GM23338 (cell line): ENCODE data around the gene FASN. TPM values are rescaled to one million over a fixed set of nuclear protein-coding genes. Genes with fewer than 3 reads are reported as not detected.

ENCODE experiments used
- ATAC-seq: fragments of 200-7000 bp; cut with Tn5 transposase; 3 replicates; pipeline ENCODE4 v1.9.1; 2020
- DNase-seq: peaks from one replicate; pipeline ENCODE4 v3.0.0-alpha.2; 2015; ENCODE audit warnings: low spot score
- H2AFZ ChIP-seq: fragments of 200-600 bp; sonication (generic); 2 replicates; pipeline ENCODE4 v1.8.0; 2016; ENCODE audit warnings: antibody characterized with exemption, mild to moderate bottlenecking, moderate library complexity
- H3F3A ChIP-seq: fragments of 200-600 bp; sonication (generic); replicated peaks from 2 replicates; pipeline ENCODE4 v1.8.0; 2017; ENCODE audit warnings: antibody characterized with exemption, mixed run types, low read depth
- H3K27ac ChIP-seq: fragments of 200-600 bp; sonication (generic); 2 replicates; pipeline ENCODE4 v1.6.1; 2016; ENCODE audit warnings: low read depth
- H3K27me3 ChIP-seq: fragments of 200-600 bp; sonication (generic); 2 replicates; pipeline ENCODE4 v1.8.0; 2016; ENCODE audit warnings: mild to moderate bottlenecking, mixed run types, moderate library complexity; ENCODE audit not compliant: insufficient read depth
- H3K36me3 ChIP-seq: fragments of 200-600 bp; sonication (generic); 2 replicates; pipeline ENCODE4 v1.8.0; 2016; ENCODE audit warnings: mild to moderate bottlenecking; ENCODE audit not compliant: insufficient read depth
- H3K4me1 ChIP-seq: fragments of 200-600 bp; sonication (generic); 2 replicates; pipeline ENCODE4 v1.8.0; 2016; ENCODE audit warnings: mild to moderate bottlenecking, moderate library complexity; ENCODE audit not compliant: insufficient read depth
- H3K4me2 ChIP-seq: fragments of 200-600 bp; sonication (generic); 2 replicates; pipeline ENCODE4 v1.7.1; 2017; ENCODE audit warnings: mixed run types
- H3K4me3 ChIP-seq: fragments of 200-600 bp; sonication (generic); 2 replicates; pipeline ENCODE4 v1.6.1; 2016; ENCODE audit warnings: mixed run types
- H3K79me2 ChIP-seq: fragments of 200-600 bp; sonication (generic); replicated peaks from 2 replicates; pipeline ENCODE4 v1.8.0; 2017; ENCODE audit warnings: mild to moderate bottlenecking; ENCODE audit not compliant: insufficient read depth
- H3K9me2 ChIP-seq: fragments of 200-600 bp; sonication (generic); 2 replicates; pipeline ENCODE4 v1.8.0; 2017; ENCODE audit not compliant: insufficient read depth
- H4K20me1 ChIP-seq: fragments of 200-600 bp; sonication (generic); replicated peaks from 2 replicates; pipeline ENCODE4 v1.8.0; 2017; ENCODE audit warnings: mild to moderate bottlenecking; ENCODE audit not compliant: insufficient read depth
- H3K27ac Mint-ChIP-seq: 2 replicates; pipeline ENCODE4 v1.8.0; 2020; ENCODE audit warnings: inconsistent platforms, mild to moderate bottlenecking, moderate library complexity, mixed read lengths
- H3K27me3 Mint-ChIP-seq: 3 replicates; pipeline ENCODE4 v1.8.0; 2022; ENCODE audit warnings: low read depth, mild to moderate bottlenecking, moderate library complexity, mixed read lengths, inconsistent platforms; ENCODE audit not compliant: insufficient read depth, poor library complexity
- H3K36me3 Mint-ChIP-seq: 3 replicates; pipeline ENCODE4 v1.8.0; 2021; ENCODE audit warnings: low read depth, mild to moderate bottlenecking, inconsistent platforms, moderate library complexity, mixed read lengths
- H3K4me1 Mint-ChIP-seq: 3 replicates; pipeline ENCODE4 v1.8.0; 2020; ENCODE audit warnings: mild to moderate bottlenecking, inconsistent platforms, mixed read lengths
- H3K4me3 Mint-ChIP-seq: 3 replicates; pipeline ENCODE4 v1.8.0; 2021; ENCODE audit warnings: moderate library complexity, mild to moderate bottlenecking, inconsistent platforms, mixed read lengths
- H3K9me3 Mint-ChIP-seq: 3 replicates; pipeline ENCODE4 v1.8.0; 2020; ENCODE audit warnings: moderate library complexity, mild to moderate bottlenecking, inconsistent platforms, mixed read lengths
- CREB1 ChIP-seq: fragments of 250-450 bp; sonication (Bioruptor Pico); IDR thresholded peaks from 2 replicates; pipeline ENCODE4 v1.5.0; 2020; ENCODE audit warnings: low read depth, mild to moderate bottlenecking, moderate library complexity
- EZH2 ChIP-seq: fragments of 200-600 bp; sonication (generic); IDR thresholded peaks from one replicate; pipeline ENCODE4 v1.8.0; 2017; ENCODE audit warnings: antibody characterized with exemption, mild to moderate bottlenecking, low read depth; ENCODE audit not compliant: unreplicated experiment
- EZH2phosphoT487 ChIP-seq: fragments of 200-600 bp; sonication (generic); IDR thresholded peaks from one replicate; pipeline ENCODE4 v1.8.1; 2018; ENCODE audit warnings: antibody characterized with exemption; ENCODE audit not compliant: unreplicated experiment
- JUNB ChIP-seq: IDR thresholded peaks from one replicate; pipeline ENCODE4 v1.6.1; 2016; ENCODE audit warnings: antibody characterized with exemption; ENCODE audit not compliant: unreplicated experiment
- NANOG ChIP-seq: IDR thresholded peaks from 2 replicates; pipeline ENCODE4 v1.6.1; 2016; ENCODE audit warnings: antibody characterized with exemption, borderline replicate concordance
- POLR2AphosphoS5 ChIP-seq: IDR thresholded peaks from 2 replicates; pipeline ENCODE4 v1.6.1; 2016; ENCODE audit warnings: antibody characterized with exemption, low read depth
- REST ChIP-seq: IDR thresholded peaks from one replicate; pipeline ENCODE4 v1.6.1; 2018; ENCODE audit warnings: antibody characterized with exemption; ENCODE audit not compliant: unreplicated experiment
- STAT1 ChIP-seq: IDR thresholded peaks from one replicate; pipeline ENCODE4 v1.6.1; 2016; ENCODE audit warnings: antibody characterized with exemption; ENCODE audit not compliant: unreplicated experiment
- ZNF114 ChIP-seq: fragments of 250-450 bp; sonication (Bioruptor Pico); IDR thresholded peaks from 2 replicates; pipeline ENCODE4 v1.5.0; 2020; ENCODE audit warnings: mild to moderate bottlenecking, moderate library complexity
- ZNF331 ChIP-seq: fragments of 250-450 bp; sonication (Bioruptor Pico); IDR thresholded peaks from 2 replicates; pipeline ENCODE4 v1.5.0; 2020; ENCODE audit warnings: low read depth, mild to moderate bottlenecking, moderate library complexity
- ZNF462 ChIP-seq: fragments of 250-450 bp; sonication (Bioruptor Pico); IDR thresholded peaks from 2 replicates; pipeline ENCODE4 v1.5.0; 2020; ENCODE audit warnings: mild to moderate bottlenecking, moderate library complexity
- polyA plus RNA-seq: library from polyadenylated mRNA; unstranded; fragments of >200 nt; fragmentation: Nextera tagmentation; extraction: Ambion mirVana; gene quantifications from 2 replicates; pipeline ENCODE4 v1.2.1, GENCODE V29; 2016
- total RNA-seq: library from RNA; depleted of rRNA; stranded (reverse); fragments of >200 nt; shearing (Covaris generic); gene quantifications from 2 replicates; pipeline ENCODE4 v1.2.3, GENCODE V29; 2014
- TF ChIP-seq, protein P1 (sequence below): IDR thresholded peaks from 2 replicates; pipeline ENCODE4 v1.6.1; 2016; ENCODE audit warnings: antibody characterized with exemption
- TF ChIP-seq, protein P2 (sequence below), 2 experiments: fragments of 200-600 bp in 1 of 2; sonication (generic) in 1 of 2; conservative IDR thresholded peaks; 2 replicates each; pipeline versions ENCODE4 v1.5.1 to v1.6.1; 2016 to 2017; ENCODE audit warnings: antibody characterized with exemption in 2 of 2, low read depth in 2 of 2, mild to moderate bottlenecking in 2 of 2, moderate library complexity in 1 of 2

FASN gene
- total and polyA plus RNA-seq, 2 experiments from 2014 or later, result 120 to 849 TPM

DNA sequence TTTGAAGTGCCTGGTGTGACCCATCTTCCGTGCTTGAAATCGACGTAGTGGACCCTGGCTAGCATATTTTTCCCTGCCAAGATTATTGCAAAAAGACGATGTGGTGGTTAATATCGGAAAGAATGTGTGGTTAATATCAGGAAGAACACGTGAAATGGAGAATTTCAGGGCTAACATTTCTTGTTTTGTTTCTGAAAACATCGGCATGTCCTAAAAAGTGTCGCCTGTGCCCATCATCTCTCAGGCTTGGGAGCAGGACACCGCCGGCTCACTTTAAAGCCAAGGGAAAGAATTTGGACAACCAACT, 60.2 kb downstream of the FASN start:
- ATAC-seq, result no peak

More for the DNA sequence above, 60.2 kb downstream of the FASN start:
- Histone ChIP-seq H3K9me2 (no peaks in the 10 kb centered on the region), H3K4me2 (peak overlapping the region; percentile 95), H3K4me1 (peaks cover 6% of the 10 kb centered on the region; the same call in 1 of the 2 replicates), H4K20me1 (no peaks in the 10 kb centered on the region; the same call in 1 of the 2 replicates), H3K36me3 (no peaks in the 10 kb centered on the region), H3F3A (peaks cover 11% of the 10 kb centered on the region), H2AFZ (peak overlapping the region; percentile 34; the same call in 1 of the 2 replicates), H3K79me2 (peaks cover 1% of the 10 kb centered on the region; the same call in 1 of the 2 replicates), H3K27me3 (no peaks in the 10 kb centered on the region), H3K4me3 (peak overlapping the region; percentile 81), H3K27ac (peak overlapping the region; percentile 78; the same call in 1 of the 2 replicates)
- H3K4me3 Mint-ChIP-seq, result peak overlapping the region; percentile 75
- H3K4me1 Mint-ChIP-seq, result peaks cover 32% of the 10 kb centered on the region
- peaks cover 16% of the 10 kb centered on the region for H3K27me3 Mint-ChIP-seq
- H3K27ac Mint-ChIP-seq, result peak overlapping the region; percentile 93
- peaks cover 3% of the 10 kb centered on the region; the same call in 2 of the 3 replicates for H3K36me3 Mint-ChIP-seq
- TF ChIP-seq STAT1 (no peak), CREB1 (CRISPR knock-in tag) (no peak), REST (no peak), ZNF462 (CRISPR knock-in tag) (no peak), JUNB (no peak), NANOG (no peak), ZNF331 (CRISPR knock-in tag) (no peak), EZH2phosphoT487 (no peak), POLR2AphosphoS5 (no peak), ZNF114 (CRISPR knock-in tag) (no peak), EZH2 (no peak)
- TF ChIP-seq, protein P1, sequence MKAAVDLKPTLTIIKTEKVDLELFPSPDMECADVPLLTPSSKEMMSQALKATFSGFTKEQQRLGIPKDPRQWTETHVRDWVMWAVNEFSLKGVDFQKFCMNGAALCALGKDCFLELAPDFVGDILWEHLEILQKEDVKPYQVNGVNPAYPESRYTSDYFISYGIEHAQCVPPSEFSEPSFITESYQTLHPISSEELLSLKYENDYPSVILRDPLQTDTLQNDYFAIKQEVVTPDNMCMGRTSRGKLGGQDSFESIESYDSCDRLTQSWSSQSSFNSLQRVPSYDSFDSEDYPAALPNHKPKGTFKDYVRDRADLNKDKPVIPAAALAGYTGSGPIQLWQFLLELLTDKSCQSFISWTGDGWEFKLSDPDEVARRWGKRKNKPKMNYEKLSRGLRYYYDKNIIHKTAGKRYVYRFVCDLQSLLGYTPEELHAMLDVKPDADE, result no peak
- TF ChIP-seq, protein P2, sequence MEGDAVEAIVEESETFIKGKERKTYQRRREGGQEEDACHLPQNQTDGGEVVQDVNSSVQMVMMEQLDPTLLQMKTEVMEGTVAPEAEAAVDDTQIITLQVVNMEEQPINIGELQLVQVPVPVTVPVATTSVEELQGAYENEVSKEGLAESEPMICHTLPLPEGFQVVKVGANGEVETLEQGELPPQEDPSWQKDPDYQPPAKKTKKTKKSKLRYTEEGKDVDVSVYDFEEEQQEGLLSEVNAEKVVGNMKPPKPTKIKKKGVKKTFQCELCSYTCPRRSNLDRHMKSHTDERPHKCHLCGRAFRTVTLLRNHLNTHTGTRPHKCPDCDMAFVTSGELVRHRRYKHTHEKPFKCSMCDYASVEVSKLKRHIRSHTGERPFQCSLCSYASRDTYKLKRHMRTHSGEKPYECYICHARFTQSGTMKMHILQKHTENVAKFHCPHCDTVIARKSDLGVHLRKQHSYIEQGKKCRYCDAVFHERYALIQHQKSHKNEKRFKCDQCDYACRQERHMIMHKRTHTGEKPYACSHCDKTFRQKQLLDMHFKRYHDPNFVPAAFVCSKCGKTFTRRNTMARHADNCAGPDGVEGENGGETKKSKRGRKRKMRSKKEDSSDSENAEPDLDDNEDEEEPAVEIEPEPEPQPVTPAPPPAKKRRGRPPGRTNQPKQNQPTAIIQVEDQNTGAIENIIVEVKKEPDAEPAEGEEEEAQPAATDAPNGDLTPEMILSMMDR (conservative IDR thresholded peaks at IDR 0.05; ENCODE audit: low read depth in 2 of 2), result no peak
- no peaks in the 10 kb centered on the region; the same call in 2 of the 3 replicates for H3K9me3 Mint-ChIP-seq
- DNase-seq, result no peak
